ENCODE data around the gene CORO7.

CORO7 gene

GRCh38 chr16:4454623-4455022, 38.2 kb upstream of the CORO7 start:
- TF ChIP-seq CTCF (IDR thresholded peaks at IDR 0.05; ENCODE audit: low read depth, low read length): no peak

GRCh38 chr16:4452674-4453073, 36.3 kb upstream of the CORO7 start:
- H3K4me3 ChIP-seq (ENCODE audit: low read depth, low read length): no peak overlapping the region
- TF ChIP-seq CTCF (IDR thresholded peaks at IDR 0.05; ENCODE audit: low read depth, low read length): no peak

More at GRCh38 chr16:4454623-4455022, 38.2 kb upstream of the CORO7 start:
- H3K4me3 ChIP-seq (ENCODE audit: low read depth, low read length): no peak overlapping the region

DNA sequence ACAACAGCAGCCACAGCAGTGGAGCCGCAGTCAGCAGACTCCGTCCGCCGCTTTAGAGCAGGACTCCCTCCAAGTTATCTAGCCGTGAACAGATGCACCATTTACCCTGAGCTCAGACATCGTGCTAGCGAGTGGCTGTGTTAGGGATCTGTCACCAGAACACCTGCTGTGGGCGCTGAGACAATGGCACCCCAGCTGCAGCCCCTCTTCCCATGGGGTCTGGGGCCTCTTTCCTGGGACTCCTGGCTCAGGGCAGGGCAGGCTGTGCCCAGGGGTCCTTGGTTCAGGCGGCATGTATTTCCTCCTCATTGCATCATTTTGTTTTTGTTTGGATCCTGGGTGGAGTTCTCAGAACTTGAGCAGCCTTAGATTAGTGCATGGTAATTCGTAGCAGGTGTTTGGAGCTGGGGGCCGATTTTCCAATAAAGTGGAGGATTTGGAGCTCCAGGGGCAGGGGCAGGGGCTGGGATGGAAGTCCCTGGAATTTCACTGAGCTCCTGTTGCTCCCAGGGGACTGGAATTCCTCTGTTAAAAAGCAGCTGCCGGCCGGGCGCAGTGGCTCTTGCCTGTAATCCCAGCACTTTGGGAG, 34.6 kb upstream of the CORO7 start:
- H3K4me3 ChIP-seq (ENCODE audit: low read depth, low read length): no peak overlapping the region
- TF ChIP-seq CTCF (IDR thresholded peaks at IDR 0.05; ENCODE audit: low read depth, low read length): no peak

DNA sequence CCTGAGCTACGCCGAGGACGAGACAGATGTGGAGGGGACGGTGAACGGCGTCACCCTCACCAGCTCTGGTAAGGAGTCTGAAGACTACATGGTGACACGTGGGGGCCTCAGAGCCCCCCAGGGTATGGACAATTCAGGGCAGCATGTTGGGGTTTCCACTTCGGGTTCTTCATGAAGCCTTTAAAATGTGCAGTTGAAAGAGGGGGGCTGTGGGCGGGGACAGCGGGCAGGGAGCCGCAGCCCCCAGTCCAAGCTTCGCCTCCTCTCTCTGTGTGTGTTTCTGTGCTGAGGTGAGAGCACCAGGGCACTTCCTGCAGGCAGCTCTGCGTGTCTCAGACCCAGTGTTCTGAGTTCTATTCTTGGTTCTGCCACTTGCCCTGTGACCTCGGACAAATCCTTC, 34.0 kb upstream of the CORO7 start:
- TF ChIP-seq CTCF (IDR thresholded peaks at IDR 0.05; ENCODE audit: low read depth, low read length): no peak
- no peak overlapping the region for H3K4me3 ChIP-seq (ENCODE audit: low read depth, low read length)

- TF ChIP-seq CTCF (IDR thresholded peaks at IDR 0.05; ENCODE audit: low read depth, low read length): no peak
- no peak overlapping the region for H3K4me3 ChIP-seq (ENCODE audit: low read depth, low read length)
Measured at GRCh38 chr16:4443986-4444385, 27.6 kb upstream of the CORO7 start.

GRCh38 chr16:4443271-4443670, 26.9 kb upstream of the CORO7 start:
- TF ChIP-seq CTCF (IDR thresholded peaks at IDR 0.05; ENCODE audit: low read depth, low read length): no peak
- no peak overlapping the region for H3K4me3 ChIP-seq (ENCODE audit: low read depth, low read length)

- TF ChIP-seq CTCF (IDR thresholded peaks at IDR 0.05; ENCODE audit: low read depth, low read length): no peak
- no peak overlapping the region for H3K4me3 ChIP-seq (ENCODE audit: low read depth, low read length)
Measured at GRCh38 chr16:4442371-4442770, 26.0 kb upstream of the CORO7 start.
